Mesendoderm (in vitro differentiated cells): ENCODE measurements around the gene WNT10A.

ENCODE experiments used
- DNase-seq: peaks from one replicate; pipeline ENCODE4 v3.0.0; 2013
- H2AK5ac ChIP-seq: 2 replicates; pipeline ENCODE4 v1.6.1; 2013; ENCODE audit warnings: low read length, inconsistent platforms
- H2BK120ac ChIP-seq: 2 replicates; pipeline ENCODE4 v1.6.1; 2013; ENCODE audit warnings: low read depth, mild to moderate bottlenecking, low read length, moderate library complexity, mixed read lengths
- H2BK15ac ChIP-seq: replicated peaks from 2 replicates; pipeline ENCODE4 v1.6.1; 2013; ENCODE audit warnings: low read depth, mild to moderate bottlenecking, moderate library complexity
- H2BK5ac ChIP-seq: 2 replicates; pipeline ENCODE4 v1.6.1; 2013; ENCODE audit warnings: low read length, inconsistent platforms
- H3K18ac ChIP-seq: 2 replicates; pipeline ENCODE4 v1.6.1; 2013; ENCODE audit warnings: mild to moderate bottlenecking, low read length, mixed read lengths
- H3K23ac ChIP-seq: one replicate; pipeline ENCODE4 v1.6.1; 2013; ENCODE audit warnings: low read length
- H3K27ac ChIP-seq: 2 replicates; pipeline ENCODE4 v1.5.1; 2013; ENCODE audit warnings: low read depth, mild to moderate bottlenecking, inconsistent platforms, low read length, moderate library complexity
- H3K27me3 ChIP-seq: 2 replicates; pipeline ENCODE4 v1.6.1; 2013; ENCODE audit warnings: low read length, control low read depth, mild to moderate bottlenecking, inconsistent platforms; ENCODE audit not compliant: insufficient read depth, poor library complexity
- H3K36me3 ChIP-seq: 2 replicates; pipeline ENCODE4 v1.6.1; 2013; ENCODE audit warnings: low read length, inconsistent platforms; ENCODE audit not compliant: control insufficient read depth, insufficient read depth
- H3K4ac ChIP-seq: one replicate; pipeline ENCODE4 v1.6.1; 2013; ENCODE audit warnings: low read depth, mild to moderate bottlenecking, low read length, moderate library complexity
- H3K4me1 ChIP-seq: 2 replicates; pipeline ENCODE4 v1.6.1; 2013; ENCODE audit warnings: low read depth, low read length, inconsistent platforms; ENCODE audit not compliant: control insufficient read depth
- H3K4me2 ChIP-seq: 2 replicates; pipeline ENCODE4 v1.6.1; 2013; ENCODE audit warnings: low read length
- H3K4me3 ChIP-seq: 2 replicates; pipeline ENCODE4 v1.5.1; 2013; ENCODE audit warnings: mild to moderate bottlenecking, low read length
- H3K56ac ChIP-seq: one replicate; pipeline ENCODE4 v1.6.1; 2013; ENCODE audit warnings: low read length
- H3K79me1 ChIP-seq: 2 replicates; pipeline ENCODE4 v1.6.1; 2013; ENCODE audit warnings: low read length, inconsistent platforms
- H3K79me2 ChIP-seq: 2 replicates; pipeline ENCODE4 v1.6.1; 2013; ENCODE audit warnings: mild to moderate bottlenecking, low read length; ENCODE audit not compliant: control insufficient read depth, insufficient read depth
- H3K9ac ChIP-seq: 2 replicates; pipeline ENCODE4 v1.6.1; 2013; ENCODE audit warnings: low read length, inconsistent platforms
- H4K5ac ChIP-seq: one replicate; pipeline ENCODE4 v1.6.1; 2013; ENCODE audit warnings: low read length
- H4K8ac ChIP-seq: one replicate; pipeline ENCODE4 v1.6.1; 2013; ENCODE audit warnings: low read depth, mild to moderate bottlenecking, control low read depth, low read length, moderate library complexity
- WGBS: extraction: QIAGEN DNeasy Blood & Tissue Kit; methylation state at CpG from one replicate; pipeline ENCODE4 v1.1.7; 2013; ENCODE audit warnings: low lambda C conversion rate, missing lambda C conversion rate; ENCODE audit not compliant: insufficient coverage; ENCODE audit errors: extremely low coverage; 5-methylcytosine and 5-hydroxymethylcytosine counted together

WNT10A gene

GRCh38 chr2:218895326-218895725 is 14.7 kb downstream of the WNT10A start:
- Histone ChIP-seq H3K18ac (no peak overlapping the region), H3K4me3 (no peak overlapping the region), H2AK5ac (no peak overlapping the region), H3K79me2 (no peaks in the 10 kb centered on the region), H3K27ac (no peak overlapping the region), H3K23ac (no peak overlapping the region), H3K4me2 (no peak overlapping the region), H4K8ac (no peak overlapping the region), H2BK15ac (no peak overlapping the region), H2BK5ac (no peak overlapping the region), H3K4ac (no peak overlapping the region), H3K27me3 (peaks cover 69% of the 10 kb centered on the region), H3K9ac (no peak overlapping the region), H2BK120ac (no peak overlapping the region), H3K4me1 (no peaks in the 10 kb centered on the region), H3K79me1 (no peaks in the 10 kb centered on the region), H4K5ac (no peak overlapping the region), H3K56ac (no peak overlapping the region), H3K36me3 (no peaks in the 10 kb centered on the region)
- DNase-seq, result peak; percentile 60
- WGBS, result no CpG with 5 or more reads among the region's 3 CpGs

GRCh38 chr2:218895759-218896500 is 15.3 kb downstream of the WNT10A start:
- Histone ChIP-seq H2BK15ac (no peak overlapping the region), H3K4me2 (no peak overlapping the region), H3K27me3 (peaks cover 70% of the 10 kb centered on the region), H3K27ac (no peak overlapping the region), H3K79me2 (no peaks in the 10 kb centered on the region), H3K36me3 (no peaks in the 10 kb centered on the region), H2BK5ac (no peak overlapping the region), H3K4me3 (no peak overlapping the region), H3K4me1 (no peaks in the 10 kb centered on the region), H3K4ac (no peak overlapping the region), H3K23ac (no peak overlapping the region), H2BK120ac (no peak overlapping the region), H3K9ac (no peak overlapping the region), H3K79me1 (no peaks in the 10 kb centered on the region), H3K56ac (no peak overlapping the region), H4K8ac (no peak overlapping the region), H3K18ac (no peak overlapping the region), H4K5ac (no peak overlapping the region), H2AK5ac (no peak overlapping the region)
- DNase-seq, result no peak
- WGBS, result no CpG with 5 or more reads among the region's 8 CpGs

- H3K23ac ChIP-seq, result no peak overlapping the region
- H3K4me1 ChIP-seq, result no peaks in the 10 kb centered on the region
- no peak overlapping the region for H3K4me3 ChIP-seq
- H3K27ac ChIP-seq, result no peak overlapping the region
- H3K18ac ChIP-seq, result no peak overlapping the region
- H2BK120ac ChIP-seq, result no peak overlapping the region
- H2BK5ac ChIP-seq, result no peak overlapping the region
- no peak overlapping the region for H3K56ac ChIP-seq
- H4K5ac ChIP-seq, result no peak overlapping the region
- H3K4me2 ChIP-seq, result no peak overlapping the region
- no peaks in the 10 kb centered on the region for H3K79me1 ChIP-seq
- peak; percentile 64 for DNase-seq
- H2BK15ac ChIP-seq, result no peak overlapping the region
- peaks cover 65% of the 10 kb centered on the region for H3K27me3 ChIP-seq
- H3K36me3 ChIP-seq, result no peaks in the 10 kb centered on the region
- H3K79me2 ChIP-seq, result no peaks in the 10 kb centered on the region
- H3K9ac ChIP-seq, result no peak overlapping the region
- H3K4ac ChIP-seq, result no peak overlapping the region
- H4K8ac ChIP-seq, result no peak overlapping the region
- no CpG with 5 or more reads among the region's 40 CpGs for WGBS
- no peak overlapping the region for H2AK5ac ChIP-seq
Measured at GRCh38 chr2:218896501-218897393, 16.1 kb downstream of the WNT10A start.

- Histone ChIP-seq H2BK120ac (no peak overlapping the region), H2BK5ac (no peak overlapping the region), H3K23ac (no peak overlapping the region), H4K5ac (no peak overlapping the region), H3K4me2 (no peak overlapping the region), H3K27ac (no peak overlapping the region), H3K27me3 (peaks cover 61% of the 10 kb centered on the region), H3K4me3 (no peak overlapping the region), H3K4me1 (no peaks in the 10 kb centered on the region), H3K4ac (no peak overlapping the region), H3K79me2 (no peaks in the 10 kb centered on the region), H4K8ac (no peak overlapping the region), H3K9ac (no peak overlapping the region), H3K36me3 (no peaks in the 10 kb centered on the region), H3K79me1 (no peaks in the 10 kb centered on the region), H3K18ac (no peak overlapping the region), H2AK5ac (no peak overlapping the region), H2BK15ac (no peak overlapping the region), H3K56ac (no peak overlapping the region)
- no CpG with 5 or more reads among the region's 34 CpGs for WGBS
- DNase-seq, result no peak
Measured at GRCh38 chr2:218897394-218898108, 16.9 kb downstream of the WNT10A start.

GRCh38 chr2:218898109-218898878 is 17.6 kb downstream of the WNT10A start:
- Histone ChIP-seq H4K5ac (no peak overlapping the region), H3K27me3 (peaks cover 58% of the 10 kb centered on the region), H3K4me1 (no peaks in the 10 kb centered on the region), H2BK5ac (no peak overlapping the region), H2AK5ac (no peak overlapping the region), H3K9ac (no peak overlapping the region), H3K56ac (no peak overlapping the region), H2BK15ac (no peak overlapping the region), H2BK120ac (no peak overlapping the region), H3K4me2 (no peak overlapping the region), H3K23ac (no peak overlapping the region), H3K4ac (no peak overlapping the region), H3K27ac (no peak overlapping the region), H3K79me1 (no peaks in the 10 kb centered on the region), H3K18ac (no peak overlapping the region), H3K4me3 (no peak overlapping the region), H3K79me2 (no peaks in the 10 kb centered on the region), H3K36me3 (no peaks in the 10 kb centered on the region), H4K8ac (no peak overlapping the region)
- no CpG with 5 or more reads among the region's 52 CpGs for WGBS
- peak; percentile 61 for DNase-seq
